Gastrocnemius medialis (tissue), 4 donors: ENCODE measurements around the gene CDRT4. TPM values are rescaled to one million over a fixed set of nuclear protein-coding genes. Genes with fewer than 3 reads are reported as not detected.
A peak's percentile ranks its signal among the peaks of the same experiment; 100 is the strongest.

Experiments used
- ATAC-seq, 2 donors: fragments of 150-250 bp; one replicate each; pipeline ENCODE4 v1.9.1; 2016
- DNase-seq, 2 donors: peaks; one replicate each; pipeline ENCODE4 v3.0.0-alpha.2; 2019
- H3K27ac ChIP-seq, 4 donors: fragments of 200-600 bp; sonication (generic); 1 replicate in 1 of 4; 2 replicates in 3 of 4; pipeline ENCODE4 v1.5.1; 2016 to 2018; ENCODE audit warnings: mild to moderate bottlenecking in 2 of 4, moderate library complexity in 1 of 4
- H3K27me3 ChIP-seq, 3 donors: fragments of 200-600 bp; sonication (generic) in 2 of 3; 1 replicate in 1 of 3; 2 replicates in 2 of 3; pipeline versions ENCODE4 v1.5.1 to v1.6.0; 2016 to 2019; ENCODE audit warnings: mild to moderate bottlenecking in 1 of 3, moderate library complexity in 1 of 3
- H3K36me3 ChIP-seq, 2 donors: fragments of 200-600 bp; sonication (generic) in 1 of 2; one replicate each; pipeline ENCODE4 v1.5.1; 2017 to 2018
- H3K4me1 ChIP-seq, 2 donors: fragments of 200-600 bp; sonication (generic) in 1 of 2; one replicate each; pipeline ENCODE4 v1.5.1; 2016 to 2017; ENCODE audit warnings: mild to moderate bottlenecking in 2 of 2
- H3K4me3 ChIP-seq, 4 donors: fragments of 200-600 bp; sonication (generic) in 3 of 4; 1 replicate in 1 of 4; 2 replicates in 3 of 4; pipeline ENCODE4 v1.5.1; 2016 to 2019; ENCODE audit warnings: mild to moderate bottlenecking in 2 of 4
- H3K9me3 ChIP-seq, 3 donors: fragments of 200-600 bp; sonication (generic) in 2 of 3; 1 replicate in 1 of 3; 2 replicates in 2 of 3; pipeline ENCODE4 v1.5.1; 2016 to 2019
- POLR2A ChIP-seq, 2 donors: fragments of 450-650 bp; IDR thresholded peaks; one replicate each; pipeline ENCODE4 v1.6.1; 2017; ENCODE audit warnings: antibody characterized with exemption in 2 of 2, mild to moderate bottlenecking in 2 of 2, moderate library complexity in 2 of 2
- in situ Hi-C, 4 donors: fragments of 200-750 bp; cut with MboI; loops; one replicate each; pipeline versions ENCODE4 v1.15.0 to v1.8.0; 2017; ENCODE audit warnings: low sequenced_read_pairs in 4 of 4
- intact Hi-C: fragments of 100-400 bp; cut with DNase I; formaldehyde crosslinking; loops from one replicate; pipeline ENCODE4 v1.15.1; 2023; ENCODE audit warnings: low total_unique reads
- total RNA-seq, 4 donors: library from RNA; depleted of rRNA; stranded (reverse); fragments of >200 nt; gene quantifications; one replicate each; pipeline versions ENCODE4 v1.1.0 to v1.2.3, GENCODE V29; 2016
- TF ChIP-seq, protein P1 (sequence below), 5 experiments: fragments of 450-650 bp in 3 of 5; fragments of 200-600 bp in 2 of 5; sonication (generic) in 2 of 5; IDR thresholded peaks in 4 of 5; conservative IDR thresholded peaks in 1 of 5; 1 replicate in 4 of 5; 2 replicates in 1 of 5; pipeline ENCODE4 v1.5.1; 2016 to 2019; ENCODE audit warnings: antibody characterized with exemption in 5 of 5, mild to moderate bottlenecking in 3 of 5, moderate library complexity in 3 of 5

The CDRT4 gene
- total RNA-seq, 4 donors from 2014 or later = 0.66 to 2.0 (median 1.00) TPM

- peaks cover under 1 to 4% of the 10 kb centered on the region in 2 donors for H3K4me1 ChIP-seq
- H3K36me3 ChIP-seq = no peaks in the 10 kb centered on the region
- no peaks in the 10 kb centered on the region for H3K9me3 ChIP-seq
- DNase-seq (no peak), ATAC-seq (no peak)
- H3K27ac ChIP-seq = no peak overlapping the region
- TF ChIP-seq, protein P1, sequence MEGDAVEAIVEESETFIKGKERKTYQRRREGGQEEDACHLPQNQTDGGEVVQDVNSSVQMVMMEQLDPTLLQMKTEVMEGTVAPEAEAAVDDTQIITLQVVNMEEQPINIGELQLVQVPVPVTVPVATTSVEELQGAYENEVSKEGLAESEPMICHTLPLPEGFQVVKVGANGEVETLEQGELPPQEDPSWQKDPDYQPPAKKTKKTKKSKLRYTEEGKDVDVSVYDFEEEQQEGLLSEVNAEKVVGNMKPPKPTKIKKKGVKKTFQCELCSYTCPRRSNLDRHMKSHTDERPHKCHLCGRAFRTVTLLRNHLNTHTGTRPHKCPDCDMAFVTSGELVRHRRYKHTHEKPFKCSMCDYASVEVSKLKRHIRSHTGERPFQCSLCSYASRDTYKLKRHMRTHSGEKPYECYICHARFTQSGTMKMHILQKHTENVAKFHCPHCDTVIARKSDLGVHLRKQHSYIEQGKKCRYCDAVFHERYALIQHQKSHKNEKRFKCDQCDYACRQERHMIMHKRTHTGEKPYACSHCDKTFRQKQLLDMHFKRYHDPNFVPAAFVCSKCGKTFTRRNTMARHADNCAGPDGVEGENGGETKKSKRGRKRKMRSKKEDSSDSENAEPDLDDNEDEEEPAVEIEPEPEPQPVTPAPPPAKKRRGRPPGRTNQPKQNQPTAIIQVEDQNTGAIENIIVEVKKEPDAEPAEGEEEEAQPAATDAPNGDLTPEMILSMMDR (IDR thresholded peaks at IDR 0.05 in 4 of 5, conservative IDR thresholded peaks at IDR 0.05 in 1 of 5) = no peak
- no peak for TF ChIP-seq POLR2A (IDR thresholded peaks at IDR 0.05)
- H3K4me3 ChIP-seq = no peak overlapping the region
- in situ Hi-C loops (no loop called here), intact Hi-C loops (no loop called here)
- no peaks in the 10 kb centered on the region for H3K27me3 ChIP-seq
These were observed 3.1 kb upstream of the CDRT4 start for GRCh38 chr17:15470536-15470935.

GRCh38 chr17:15469260-15469659, 1.8 kb upstream of the CDRT4 start:
- Histone ChIP-seq H3K4me3 (no peak overlapping the region), H3K9me3 (no peaks in the 10 kb centered on the region), H3K27me3 (no peaks in the 10 kb centered on the region), H3K36me3 (no peaks in the 10 kb centered on the region), H3K4me1 (peaks cover 2 to 4% of the 10 kb centered on the region in 2 donors), H3K27ac (no peak overlapping the region)
- TF ChIP-seq POLR2A (IDR thresholded peaks at IDR 0.05) = no peak
- TF ChIP-seq, protein P1 (IDR thresholded peaks at IDR 0.05 in 4 of 5, conservative IDR thresholded peaks at IDR 0.05 in 1 of 5) = no peak
- intact Hi-C loops = no loop called here
- DNase-seq (peak in 1 of 2 donors; percentile 40), ATAC-seq (peak; percentile 32 to 44)
- in situ Hi-C loops = no loop called here

GRCh38 chr17:15468126-15468525, 705 bp upstream of the CDRT4 start:
- intact Hi-C loops = no loop called here
- Histone ChIP-seq H3K4me3 (no peak overlapping the region), H3K9me3 (no peaks in the 10 kb centered on the region), H3K36me3 (no peaks in the 10 kb centered on the region), H3K27me3 (no peaks in the 10 kb centered on the region), H3K4me1 (peaks cover 11 to 14% of the 10 kb centered on the region in 2 donors), H3K27ac (no peak overlapping the region)
- TF ChIP-seq, protein P1 (IDR thresholded peaks at IDR 0.05 in 4 of 5, conservative IDR thresholded peaks at IDR 0.05 in 1 of 5) = no peak
- TF ChIP-seq POLR2A (IDR thresholded peaks at IDR 0.05) = no peak
- ATAC-seq (no peak), DNase-seq (no peak)
- in situ Hi-C loops = no loop called here

GRCh38 chr17:15466131-15466530, 1.3 kb downstream of the CDRT4 start:
- intact Hi-C loops = no loop called here

More at GRCh38 chr17:15466131-15466530, 1.3 kb downstream of the CDRT4 start:
- H3K9me3 ChIP-seq = no peaks in the 10 kb centered on the region
- no peak for DNase-seq
- H3K36me3 ChIP-seq = no peaks in the 10 kb centered on the region
- no peak overlapping the region for H3K27ac ChIP-seq
- in situ Hi-C loops = no loop called here
- ATAC-seq = no peak
- no peaks in the 10 kb centered on the region for H3K27me3 ChIP-seq
- H3K4me3 ChIP-seq = no peak overlapping the region
- H3K4me1 ChIP-seq = peaks cover 18 to 20% of the 10 kb centered on the region in 2 donors
- TF ChIP-seq POLR2A (IDR thresholded peaks at IDR 0.05) = no peak
- TF ChIP-seq, protein P1 (IDR thresholded peaks at IDR 0.05 in 4 of 5, conservative IDR thresholded peaks at IDR 0.05 in 1 of 5) = no peak
